Measurements from ENCODE around the gene CKAP2L. TPM values are rescaled to one million over a fixed set of nuclear protein-coding genes. Genes with fewer than 3 reads are reported as not detected.
A peak's percentile ranks its signal among the peaks of the same experiment; 100 is the strongest.

The CKAP2L gene
- total and polyA plus RNA-seq, 2 experiments from 2014 or later: 6.6 to 10.9 TPM

DNA sequence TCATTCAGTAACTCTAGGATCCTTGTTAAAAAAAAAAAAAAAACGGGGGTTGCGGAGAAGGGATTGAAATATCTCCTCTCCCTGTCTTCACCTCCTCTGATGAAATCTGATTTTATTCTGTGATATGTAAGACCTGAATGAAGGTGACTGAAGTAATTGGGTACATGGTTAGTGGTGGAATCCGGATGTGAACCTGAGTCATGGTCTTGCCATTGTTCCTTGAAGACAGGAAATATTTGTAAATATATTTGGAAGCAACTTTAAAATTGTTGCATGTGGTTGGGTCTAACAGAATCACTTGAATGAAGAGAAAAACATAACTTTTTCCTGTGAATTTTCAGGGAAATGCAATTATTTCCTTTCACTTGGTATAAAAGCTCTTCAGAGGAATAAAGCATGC is 22.9 kb upstream of the CKAP2L start:
- in situ Hi-C loops (cut with MboI): no loop called here
- H3K9me3 ChIP-seq (ENCODE audit: low read depth): no peaks in the 10 kb centered on the region
- H2AFZ ChIP-seq: no peak overlapping the region
- H3K4me2 ChIP-seq (ENCODE audit: unreplicated experiment): no peak overlapping the region
- peaks cover 6% of the 10 kb centered on the region; the same call in 1 of the 2 replicates for H3K4me1 ChIP-seq (ENCODE audit: insufficient read depth)
- DNase-seq: no peak
- WGBS, 2 experiments (ENCODE audit: low coverage in 1 of 2, low lambda C conversion rate in 2 of 2, missing lambda C conversion rate in 2 of 2): 70 to 82% methylated on average over 3 of the region's 3 CpGs
- no peaks in the 10 kb centered on the region for H3K9me2 ChIP-seq (ENCODE audit: insufficient read depth)
- H3K27me3 ChIP-seq (replicated peaks; ENCODE audit: insufficient read depth): no peaks in the 10 kb centered on the region
- no peaks in the 10 kb centered on the region for H3K79me2 ChIP-seq (ENCODE audit: insufficient read depth)
- H3F3A ChIP-seq (ENCODE audit: insufficient read depth): no peaks in the 10 kb centered on the region
- no peak overlapping the region for H3K9ac ChIP-seq
- H3K4me3 ChIP-seq: no peak overlapping the region
- H4K20me1 ChIP-seq (ENCODE audit: insufficient read depth): no peaks in the 10 kb centered on the region
- H3K36me3 ChIP-seq (ENCODE audit: low read depth): no peaks in the 10 kb centered on the region
- TF ChIP-seq EZH2 (IDR thresholded peaks at IDR 0.05; ENCODE audit: insufficient read depth, poor library complexity, severe bottlenecking) (no peak), EZH2phosphoT487 (IDR thresholded peaks at IDR 0.05; ENCODE audit: insufficient read depth, low read depth) (no peak)
- no peak overlapping the region for H3K27ac ChIP-seq

DNA sequence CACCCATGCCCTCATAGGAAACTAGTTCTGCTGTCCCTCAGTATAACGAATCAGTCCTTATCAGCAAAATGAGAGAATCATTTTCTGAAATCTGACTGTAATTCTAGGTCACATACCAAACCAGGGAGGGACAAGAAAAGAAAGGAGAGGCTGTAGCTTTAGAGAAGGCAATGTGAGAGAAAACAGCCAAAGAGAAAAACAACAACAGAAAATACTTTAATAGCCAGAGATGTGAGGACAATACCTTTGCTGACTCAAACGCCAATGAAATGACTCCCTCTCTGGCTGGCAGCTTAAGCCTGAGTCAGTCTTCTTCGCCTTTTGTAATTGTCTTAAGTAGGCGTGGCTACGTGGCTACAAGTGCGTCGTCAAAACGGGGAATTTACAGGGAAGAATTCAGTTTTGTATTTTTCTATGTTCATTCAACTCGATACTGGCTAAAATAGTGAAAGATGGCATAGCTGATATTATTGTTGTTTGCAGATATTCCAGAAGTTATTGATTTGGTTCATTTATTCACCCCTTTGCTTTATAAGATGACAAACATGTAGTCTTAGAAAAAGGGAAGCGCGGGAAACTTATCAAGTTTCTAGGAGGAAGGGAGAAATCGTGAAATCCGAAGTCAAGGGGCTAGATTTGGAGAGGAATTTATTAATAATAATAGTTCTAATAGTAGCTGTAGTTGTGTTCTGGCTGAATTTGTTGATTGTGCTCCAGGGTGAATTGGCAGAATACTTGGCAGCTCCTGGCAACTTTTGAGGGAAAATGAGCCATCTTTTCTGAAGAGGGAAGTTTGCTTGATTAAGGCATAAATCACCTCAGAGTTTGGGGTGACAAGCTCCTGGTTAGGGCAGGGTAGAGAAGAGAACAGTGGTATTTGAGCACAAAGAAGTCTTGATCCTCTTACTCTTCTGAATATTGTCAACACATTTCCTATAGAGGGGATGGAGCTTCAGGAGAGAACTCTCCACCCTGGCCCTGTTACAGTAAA is 20.1 kb upstream of the CKAP2L start, which contains the start of gene IL1A:
IL1A (minus strand) TSS at position 295 of the 991 bp plus-strand sequence. CDS start 723 bp downstream, outside the sequence.
- peak within 1 kb of the TSS; percentile 59 for H2AFZ ChIP-seq
- no peaks in the 10 kb centered on the region for H3K9me3 ChIP-seq (ENCODE audit: low read depth)
- H3K4me3 ChIP-seq: peak within 1 kb of the TSS; percentile 29
- peak; percentile 93 for DNase-seq
- peak within 1 kb of the TSS; percentile 7; the same call in 1 of the 2 replicates for H3K9ac ChIP-seq
- H3K27me3 ChIP-seq (replicated peaks; ENCODE audit: insufficient read depth): no peaks in the 10 kb centered on the region
- no peaks in the 10 kb centered on the region for H4K20me1 ChIP-seq (ENCODE audit: insufficient read depth)
- 30 to 31% methylated on average over 13 of the region's 13 CpGs for WGBS, 2 experiments (ENCODE audit: low coverage in 1 of 2, low lambda C conversion rate in 2 of 2, missing lambda C conversion rate in 2 of 2)
- TF ChIP-seq EZH2 (IDR thresholded peaks at IDR 0.05; ENCODE audit: insufficient read depth, poor library complexity, severe bottlenecking) (no peak), EZH2phosphoT487 (IDR thresholded peaks at IDR 0.05; ENCODE audit: insufficient read depth, low read depth) (no peak)
- in situ Hi-C loops (cut with MboI): no loop called here
- no peaks in the 10 kb centered on the region for H3K79me2 ChIP-seq (ENCODE audit: insufficient read depth)
- no peak within 1 kb of the TSS for H3K27ac ChIP-seq
- H3K4me2 ChIP-seq (ENCODE audit: unreplicated experiment): peak within 1 kb of the TSS; percentile 67
- H3K9me2 ChIP-seq (ENCODE audit: insufficient read depth): no peaks in the 10 kb centered on the region
- no peaks in the 10 kb centered on the region for H3K36me3 ChIP-seq (ENCODE audit: low read depth)
- H3F3A ChIP-seq (ENCODE audit: insufficient read depth): no peaks in the 10 kb centered on the region
- peaks cover 6% of the 10 kb centered on the region; the same call in 1 of the 2 replicates for H3K4me1 ChIP-seq (ENCODE audit: insufficient read depth)

DNA sequence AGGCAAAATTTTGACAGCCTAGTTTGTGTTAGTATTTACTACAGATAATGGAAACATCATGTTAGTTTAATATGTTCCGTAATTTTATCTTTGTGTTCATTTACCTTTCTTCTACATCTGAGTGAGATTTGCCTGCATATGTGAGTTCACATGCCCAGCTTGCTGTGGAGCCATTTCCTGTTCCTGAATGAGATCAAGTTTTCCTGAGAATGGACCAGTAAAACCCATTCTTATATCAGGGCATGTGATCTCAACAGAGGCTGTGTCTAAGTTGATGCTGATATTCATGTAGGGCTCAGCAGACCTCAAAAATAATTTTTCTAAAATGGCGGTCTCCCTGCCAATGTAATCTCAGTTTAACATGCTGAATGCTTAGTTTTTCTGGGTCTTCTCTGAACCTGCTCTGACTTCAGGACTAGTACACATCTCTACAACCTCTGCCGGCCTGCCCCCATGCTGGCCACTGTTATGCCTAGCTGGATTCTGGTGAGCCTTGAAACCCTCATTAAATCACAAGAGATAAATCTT is 18.8 kb upstream of the CKAP2L start:
- Histone ChIP-seq H2AFZ (peak overlapping the region; percentile 59; the same call in 1 of the 2 replicates), H3K4me3 (no peak overlapping the region), H3K36me3 (ENCODE audit: low read depth) (no peaks in the 10 kb centered on the region), H3K27ac (no peak overlapping the region), H3K4me2 (ENCODE audit: unreplicated experiment) (no peak overlapping the region), H3K9me2 (ENCODE audit: insufficient read depth) (no peaks in the 10 kb centered on the region), H4K20me1 (ENCODE audit: insufficient read depth) (no peaks in the 10 kb centered on the region), H3K4me1 (ENCODE audit: insufficient read depth) (peaks cover 6% of the 10 kb centered on the region; the same call in 1 of the 2 replicates), H3F3A (ENCODE audit: insufficient read depth) (no peaks in the 10 kb centered on the region), H3K9me3 (ENCODE audit: low read depth) (no peaks in the 10 kb centered on the region), H3K27me3 (replicated peaks; ENCODE audit: insufficient read depth) (no peaks in the 10 kb centered on the region), H3K79me2 (ENCODE audit: insufficient read depth) (no peaks in the 10 kb centered on the region), H3K9ac (no peak overlapping the region)
- DNase-seq: no peak
- in situ Hi-C loops (cut with MboI): no loop called here
- 69 to 78% methylated on average over 3 of the region's 3 CpGs for WGBS, 2 experiments (ENCODE audit: low coverage in 1 of 2, low lambda C conversion rate in 2 of 2, missing lambda C conversion rate in 2 of 2)
- TF ChIP-seq EZH2phosphoT487 (IDR thresholded peaks at IDR 0.05; ENCODE audit: insufficient read depth, low read depth) (no peak), EZH2 (IDR thresholded peaks at IDR 0.05; ENCODE audit: insufficient read depth, poor library complexity, severe bottlenecking) (no peak)

DNA sequence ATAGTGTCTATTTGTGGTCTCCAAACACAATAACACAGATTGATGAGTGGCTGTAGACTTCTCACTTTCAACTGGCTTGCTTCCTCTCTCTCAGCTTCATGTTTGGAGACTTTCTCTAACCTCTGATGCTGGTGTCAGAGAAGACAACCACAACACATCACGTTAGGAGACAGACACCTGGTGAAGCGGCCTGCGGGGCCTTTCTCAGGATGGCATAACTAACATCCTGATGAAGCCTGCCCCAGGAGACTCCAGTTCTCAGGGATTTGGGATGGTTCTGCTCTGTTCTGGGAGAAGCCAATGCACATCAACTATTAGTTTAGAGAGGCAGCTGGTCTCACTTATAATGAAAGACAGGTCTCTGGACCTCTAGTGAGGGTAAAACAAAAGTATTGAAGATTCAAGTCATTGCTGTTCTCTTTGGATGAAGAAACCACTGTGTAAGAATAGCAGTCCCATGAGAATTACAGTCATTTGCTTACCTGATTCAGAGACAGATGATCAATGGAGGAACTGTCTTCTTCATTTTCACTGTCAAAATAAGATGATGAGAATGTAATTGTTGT is 17.9 kb upstream of the CKAP2L start:
- Histone ChIP-seq H3K4me1 (ENCODE audit: insufficient read depth) (peaks cover 6% of the 10 kb centered on the region; the same call in 1 of the 2 replicates), H3K27me3 (replicated peaks; ENCODE audit: insufficient read depth) (no peaks in the 10 kb centered on the region), H3K79me2 (ENCODE audit: insufficient read depth) (no peaks in the 10 kb centered on the region), H4K20me1 (ENCODE audit: insufficient read depth) (no peaks in the 10 kb centered on the region), H3K36me3 (ENCODE audit: low read depth) (no peaks in the 10 kb centered on the region), H3K9me3 (ENCODE audit: low read depth) (no peaks in the 10 kb centered on the region), H2AFZ (no peak overlapping the region), H3K27ac (no peak overlapping the region), H3K4me2 (ENCODE audit: unreplicated experiment) (no peak overlapping the region), H3K9me2 (ENCODE audit: insufficient read depth) (no peaks in the 10 kb centered on the region), H3K4me3 (no peak overlapping the region), H3F3A (ENCODE audit: insufficient read depth) (no peaks in the 10 kb centered on the region), H3K9ac (no peak overlapping the region)
- no peak for DNase-seq
- in situ Hi-C loops (cut with MboI): no loop called here
- WGBS, 2 experiments (ENCODE audit: low coverage in 1 of 2, low lambda C conversion rate in 2 of 2, missing lambda C conversion rate in 2 of 2): 52 to 66% methylated on average over 3 of the region's 3 CpGs
- TF ChIP-seq EZH2phosphoT487 (IDR thresholded peaks at IDR 0.05; ENCODE audit: insufficient read depth, low read depth) (no peak), EZH2 (IDR thresholded peaks at IDR 0.05; ENCODE audit: insufficient read depth, poor library complexity, severe bottlenecking) (no peak)

Measured in GM23248 (cell line).